ENCODE measurements around the gene NRXN2.

DNA sequence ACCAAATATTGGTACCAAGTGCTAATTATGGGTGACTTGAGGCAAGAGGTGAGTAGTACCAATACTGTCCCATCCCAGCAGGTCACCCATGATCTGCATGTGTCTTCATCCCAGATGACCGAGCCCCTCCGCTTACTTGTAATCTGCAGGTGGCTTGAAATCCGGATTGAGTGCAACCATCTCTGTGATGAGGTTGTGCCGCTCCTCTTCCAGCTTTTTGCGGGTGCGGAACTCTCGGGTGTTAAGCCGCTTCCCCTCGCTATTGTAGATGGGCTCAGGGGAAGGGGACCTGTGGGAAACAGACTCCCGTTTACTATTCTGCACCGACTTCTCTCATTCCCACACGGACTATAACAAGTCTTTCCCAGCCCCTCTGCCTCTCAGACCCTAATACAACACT, 47.1 kb upstream of the NRXN2 start:
- TF ChIP-seq, protein P1, sequence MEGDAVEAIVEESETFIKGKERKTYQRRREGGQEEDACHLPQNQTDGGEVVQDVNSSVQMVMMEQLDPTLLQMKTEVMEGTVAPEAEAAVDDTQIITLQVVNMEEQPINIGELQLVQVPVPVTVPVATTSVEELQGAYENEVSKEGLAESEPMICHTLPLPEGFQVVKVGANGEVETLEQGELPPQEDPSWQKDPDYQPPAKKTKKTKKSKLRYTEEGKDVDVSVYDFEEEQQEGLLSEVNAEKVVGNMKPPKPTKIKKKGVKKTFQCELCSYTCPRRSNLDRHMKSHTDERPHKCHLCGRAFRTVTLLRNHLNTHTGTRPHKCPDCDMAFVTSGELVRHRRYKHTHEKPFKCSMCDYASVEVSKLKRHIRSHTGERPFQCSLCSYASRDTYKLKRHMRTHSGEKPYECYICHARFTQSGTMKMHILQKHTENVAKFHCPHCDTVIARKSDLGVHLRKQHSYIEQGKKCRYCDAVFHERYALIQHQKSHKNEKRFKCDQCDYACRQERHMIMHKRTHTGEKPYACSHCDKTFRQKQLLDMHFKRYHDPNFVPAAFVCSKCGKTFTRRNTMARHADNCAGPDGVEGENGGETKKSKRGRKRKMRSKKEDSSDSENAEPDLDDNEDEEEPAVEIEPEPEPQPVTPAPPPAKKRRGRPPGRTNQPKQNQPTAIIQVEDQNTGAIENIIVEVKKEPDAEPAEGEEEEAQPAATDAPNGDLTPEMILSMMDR (IDR thresholded peaks at IDR 0.05; ENCODE audit: low read depth, low read length, poor library complexity, severe bottlenecking): no peak
- no peak for TF ChIP-seq EZH2phosphoT487 (IDR thresholded peaks at IDR 0.05; ENCODE audit: borderline replicate concordance, low read length)
